ENCODE results near the gene AMPD2.

Gene AMPD2

DNA sequence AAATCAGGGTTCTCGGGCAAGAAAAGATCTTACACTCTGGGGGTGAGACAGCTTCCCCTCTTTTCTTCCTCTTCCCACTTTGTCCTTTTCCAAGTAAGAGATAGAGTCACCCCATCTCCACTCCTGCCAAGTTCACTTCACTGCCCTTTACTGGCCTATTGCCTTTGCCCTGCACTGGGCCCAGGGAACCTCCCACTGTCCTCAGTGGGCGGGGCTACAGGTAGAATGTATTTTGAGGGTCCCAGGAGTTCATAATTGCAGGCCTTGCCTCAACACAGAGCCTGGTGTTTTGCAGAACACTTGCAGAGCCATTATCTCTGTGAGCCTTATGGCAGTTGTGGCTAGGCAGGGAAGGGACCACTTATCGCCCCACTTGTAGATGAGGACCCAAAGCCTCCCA lies 3.3 kb downstream of the AMPD2 start:
- H3K9me3 ChIP-seq (ENCODE audit: insufficient read depth, low read depth, low read length), result no peaks in the 10 kb centered on the region
- H3K4ac ChIP-seq (ENCODE audit: low read depth, low read length), result peak overlapping the region; percentile 21
- H3K23ac ChIP-seq (ENCODE audit: low read length), result no peak overlapping the region
- peaks cover 0 to 6% of the 10 kb centered on the region in 2 experiments for H3K4me1 ChIP-seq (ENCODE audit: control insufficient read depth in 1 of 2, insufficient read depth in 2 of 2, low read length in 2 of 2)
- H2BK5ac ChIP-seq (ENCODE audit: low read depth, low read length, poor library complexity), result no peak overlapping the region
- peaks cover 21 to 22% of the 10 kb centered on the region in 2 experiments for H3K36me3 ChIP-seq (ENCODE audit: control insufficient read depth in 1 of 2, insufficient read depth in 2 of 2, low read length in 2 of 2)
- H3K4me3 ChIP-seq (ENCODE audit: low read depth, low read length), result no peak overlapping the region
- no peak overlapping the region for H3K14ac ChIP-seq (ENCODE audit: low read length)
- no peaks in the 10 kb centered on the region for H3K27me3 ChIP-seq (ENCODE audit: insufficient read depth, low read length)
- DNase-seq, result no peak
- H3K4me2 ChIP-seq (ENCODE audit: low read length), result no peak overlapping the region
- H2AFZ ChIP-seq (ENCODE audit: insufficient read depth, low read length, poor library complexity), result no peak overlapping the region
- peaks cover 14% of the 10 kb centered on the region for H3K79me1 ChIP-seq (ENCODE audit: low read length)
- H4K8ac ChIP-seq (ENCODE audit: low read depth, low read length), result no peak overlapping the region
- no peak overlapping the region for H2AK5ac ChIP-seq (ENCODE audit: low read length)
- H3K9ac ChIP-seq (ENCODE audit: low read length), result no peak overlapping the region
- H3K79me2 ChIP-seq (ENCODE audit: control insufficient read depth, insufficient read depth, low read length, poor library complexity), result peaks cover 9% of the 10 kb centered on the region
- no peak overlapping the region for H3K27ac ChIP-seq (ENCODE audit: low read depth, low read length)
- no peak overlapping the region for H2BK120ac ChIP-seq (ENCODE audit: insufficient read depth, low read length, poor library complexity)
- H4K12ac ChIP-seq (ENCODE audit: low read depth, low read length), result no peak overlapping the region
- no CpG with 5 or more reads among the region's 3 CpGs for WGBS (ENCODE audit: extremely low coverage, insufficient coverage, insufficient read length)
- H4K91ac ChIP-seq (ENCODE audit: low read depth, low read length), result no peak overlapping the region
- H2BK12ac ChIP-seq (ENCODE audit: low read length), result no peak overlapping the region
- H3K18ac ChIP-seq (ENCODE audit: low read length), result no peak overlapping the region

- Histone ChIP-seq H2AFZ (ENCODE audit: insufficient read depth, low read length, poor library complexity) (no peak overlapping the region), H3K4me1 (ENCODE audit: control insufficient read depth in 1 of 2, insufficient read depth in 2 of 2, low read length in 2 of 2) (peaks cover 0 to 6% of the 10 kb centered on the region in 2 experiments), H3K4ac (ENCODE audit: low read depth, low read length) (no peak overlapping the region), H3K4me2 (ENCODE audit: low read length) (no peak overlapping the region), H3K23ac (ENCODE audit: low read length) (no peak overlapping the region), H2AK5ac (ENCODE audit: low read length) (no peak overlapping the region), H3K9me3 (ENCODE audit: insufficient read depth, low read depth, low read length) (no peaks in the 10 kb centered on the region), H3K4me3 (ENCODE audit: low read depth, low read length) (no peak overlapping the region), H2BK120ac (ENCODE audit: insufficient read depth, low read length, poor library complexity) (no peak overlapping the region), H2BK12ac (ENCODE audit: low read length) (no peak overlapping the region), H3K27me3 (ENCODE audit: insufficient read depth, low read length) (no peaks in the 10 kb centered on the region), H3K36me3 (ENCODE audit: control insufficient read depth in 1 of 2, insufficient read depth in 2 of 2, low read length in 2 of 2) (peaks cover 29 to 30% of the 10 kb centered on the region in 2 experiments), H3K14ac (ENCODE audit: low read length) (no peak overlapping the region), H4K91ac (ENCODE audit: low read depth, low read length) (no peak overlapping the region), H4K12ac (ENCODE audit: low read depth, low read length) (no peak overlapping the region), H2BK5ac (ENCODE audit: low read depth, low read length, poor library complexity) (no peak overlapping the region), H3K9ac (ENCODE audit: low read length) (no peak overlapping the region), H3K79me1 (ENCODE audit: low read length) (peaks cover 14% of the 10 kb centered on the region), H3K79me2 (ENCODE audit: control insufficient read depth, insufficient read depth, low read length, poor library complexity) (peaks cover 9% of the 10 kb centered on the region), H3K18ac (ENCODE audit: low read length) (no peak overlapping the region), H4K8ac (ENCODE audit: low read depth, low read length) (no peak overlapping the region), H3K27ac (ENCODE audit: low read depth, low read length) (no peak overlapping the region)
- WGBS (ENCODE audit: extremely low coverage, insufficient coverage, insufficient read length), result no CpG with 5 or more reads among the region's 11 CpGs
- no peak for DNase-seq
Observed at GRCh38 chr1:109623601-109624161, 4.0 kb downstream of the AMPD2 start.

GRCh38 chr1:109624201-109625010 lies 4.8 kb downstream of the AMPD2 start:
- Histone ChIP-seq H2BK5ac (ENCODE audit: low read depth, low read length, poor library complexity) (no peak overlapping the region), H4K8ac (ENCODE audit: low read depth, low read length) (no peak overlapping the region), H2AK5ac (ENCODE audit: low read length) (no peak overlapping the region), H3K18ac (ENCODE audit: low read length) (no peak overlapping the region), H3K9ac (ENCODE audit: low read length) (no peak overlapping the region), H3K14ac (ENCODE audit: low read length) (no peak overlapping the region), H3K36me3 (ENCODE audit: control insufficient read depth in 1 of 2, insufficient read depth in 2 of 2, low read length in 2 of 2) (peaks cover 36 to 37% of the 10 kb centered on the region in 2 experiments), H3K79me2 (ENCODE audit: control insufficient read depth, insufficient read depth, low read length, poor library complexity) (peaks cover 7% of the 10 kb centered on the region), H3K4ac (ENCODE audit: low read depth, low read length) (no peak overlapping the region), H3K4me3 (ENCODE audit: low read depth, low read length) (no peak overlapping the region), H4K91ac (ENCODE audit: low read depth, low read length) (no peak overlapping the region), H3K9me3 (ENCODE audit: insufficient read depth, low read depth, low read length) (no peaks in the 10 kb centered on the region), H4K12ac (ENCODE audit: low read depth, low read length) (no peak overlapping the region), H2AFZ (ENCODE audit: insufficient read depth, low read length, poor library complexity) (no peak overlapping the region), H3K27me3 (ENCODE audit: insufficient read depth, low read length) (no peaks in the 10 kb centered on the region), H3K79me1 (ENCODE audit: low read length) (peaks cover 12% of the 10 kb centered on the region), H3K4me1 (ENCODE audit: control insufficient read depth in 1 of 2, insufficient read depth in 2 of 2, low read length in 2 of 2) (peaks cover 0 to 4% of the 10 kb centered on the region in 2 experiments), H2BK120ac (ENCODE audit: insufficient read depth, low read length, poor library complexity) (no peak overlapping the region), H3K27ac (ENCODE audit: low read depth, low read length) (no peak overlapping the region), H2BK12ac (ENCODE audit: low read length) (no peak overlapping the region), H3K23ac (ENCODE audit: low read length) (no peak overlapping the region), H3K4me2 (ENCODE audit: low read length) (no peak overlapping the region)
- WGBS (ENCODE audit: extremely low coverage, insufficient coverage, insufficient read length), result no CpG with 5 or more reads among the region's 17 CpGs
- DNase-seq, result no peak

- no CpG with 5 or more reads among the region's 16 CpGs for WGBS (ENCODE audit: extremely low coverage, insufficient coverage, insufficient read length)
- no peak overlapping the region for H4K12ac ChIP-seq (ENCODE audit: low read depth, low read length)
Observed at GRCh38 chr1:109625176-109625575, 5.5 kb downstream of the AMPD2 start.

More at GRCh38 chr1:109625176-109625575, 5.5 kb downstream of the AMPD2 start:
- Histone ChIP-seq H4K8ac (ENCODE audit: low read depth, low read length) (no peak overlapping the region), H3K23ac (ENCODE audit: low read length) (no peak overlapping the region), H2BK120ac (ENCODE audit: insufficient read depth, low read length, poor library complexity) (no peak overlapping the region), H3K9ac (ENCODE audit: low read length) (no peak overlapping the region), H3K4me2 (ENCODE audit: low read length) (no peak overlapping the region), H2AK5ac (ENCODE audit: low read length) (no peak overlapping the region), H2AFZ (ENCODE audit: insufficient read depth, low read length, poor library complexity) (no peak overlapping the region), H2BK12ac (ENCODE audit: low read length) (no peak overlapping the region), H3K4ac (ENCODE audit: low read depth, low read length) (no peak overlapping the region), H4K91ac (ENCODE audit: low read depth, low read length) (no peak overlapping the region), H3K9me3 (ENCODE audit: insufficient read depth, low read depth, low read length) (no peaks in the 10 kb centered on the region), H3K4me3 (ENCODE audit: low read depth, low read length) (no peak overlapping the region), H3K79me2 (ENCODE audit: control insufficient read depth, insufficient read depth, low read length, poor library complexity) (peaks cover 2% of the 10 kb centered on the region), H3K27me3 (ENCODE audit: insufficient read depth, low read length) (no peaks in the 10 kb centered on the region), H2BK5ac (ENCODE audit: low read depth, low read length, poor library complexity) (no peak overlapping the region), H3K4me1 (ENCODE audit: control insufficient read depth in 1 of 2, insufficient read depth in 2 of 2, low read length in 2 of 2) (peaks cover 0 to 2% of the 10 kb centered on the region in 2 experiments), H3K27ac (ENCODE audit: low read depth, low read length) (no peak overlapping the region), H3K36me3 (ENCODE audit: control insufficient read depth in 1 of 2, insufficient read depth in 2 of 2, low read length in 2 of 2) (peaks cover 44 to 45% of the 10 kb centered on the region in 2 experiments), H3K14ac (ENCODE audit: low read length) (no peak overlapping the region), H3K79me1 (ENCODE audit: low read length) (peaks cover 6% of the 10 kb centered on the region), H3K18ac (ENCODE audit: low read length) (no peak overlapping the region)
- no peak for DNase-seq
